GM12873 (cell line): ENCODE data around the gene TOP1.

ENCODE experiments used
- TF ChIP-seq, protein P1 (sequence below): IDR thresholded peaks from 2 replicates; pipeline ENCODE4 v1.5.1; 2012; ENCODE audit warnings: low read depth, mild to moderate bottlenecking, moderate library complexity, low read length, control low read depth; ENCODE audit not compliant: insufficient read depth; ENCODE audit errors: missing control alignments

The TOP1 gene

DNA sequence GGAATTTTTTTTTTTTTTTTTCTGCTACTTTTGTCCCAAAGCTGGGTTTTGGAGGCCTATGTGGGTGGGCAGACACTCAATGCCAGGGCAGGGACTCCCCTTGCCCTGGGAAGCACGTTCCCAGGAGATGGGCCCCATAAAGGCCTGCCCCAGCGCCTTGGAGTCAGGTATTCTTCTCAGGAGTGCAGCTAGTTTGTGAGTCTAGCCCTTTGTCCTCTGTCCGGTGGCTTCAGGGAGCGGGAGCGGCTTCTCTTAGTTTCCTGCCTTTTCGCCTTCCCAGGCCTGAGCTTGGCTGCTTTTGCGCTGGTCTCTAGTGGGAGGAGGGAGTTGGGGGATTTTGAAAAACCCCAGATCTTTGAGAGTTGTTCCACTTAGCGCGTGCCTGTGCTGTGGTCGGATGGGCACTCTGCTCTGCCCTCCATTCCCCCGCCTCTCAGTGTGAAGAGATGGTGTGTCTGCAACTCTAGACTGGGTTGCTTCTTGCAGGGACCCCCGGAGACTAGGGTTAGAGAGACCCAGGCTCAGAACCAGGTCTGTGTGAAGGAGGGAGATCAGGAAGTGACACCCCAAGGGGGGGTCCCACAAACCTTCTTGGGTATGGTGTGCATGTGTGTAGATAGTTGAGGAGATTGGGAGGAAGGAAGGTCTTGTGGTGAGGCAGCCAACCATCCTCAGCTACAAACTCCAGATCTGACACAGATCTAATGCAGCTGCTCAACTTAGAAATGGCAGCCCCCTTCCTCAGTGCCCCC lies 110.0 kb downstream of the TOP1 start:
- TF ChIP-seq, protein P1, sequence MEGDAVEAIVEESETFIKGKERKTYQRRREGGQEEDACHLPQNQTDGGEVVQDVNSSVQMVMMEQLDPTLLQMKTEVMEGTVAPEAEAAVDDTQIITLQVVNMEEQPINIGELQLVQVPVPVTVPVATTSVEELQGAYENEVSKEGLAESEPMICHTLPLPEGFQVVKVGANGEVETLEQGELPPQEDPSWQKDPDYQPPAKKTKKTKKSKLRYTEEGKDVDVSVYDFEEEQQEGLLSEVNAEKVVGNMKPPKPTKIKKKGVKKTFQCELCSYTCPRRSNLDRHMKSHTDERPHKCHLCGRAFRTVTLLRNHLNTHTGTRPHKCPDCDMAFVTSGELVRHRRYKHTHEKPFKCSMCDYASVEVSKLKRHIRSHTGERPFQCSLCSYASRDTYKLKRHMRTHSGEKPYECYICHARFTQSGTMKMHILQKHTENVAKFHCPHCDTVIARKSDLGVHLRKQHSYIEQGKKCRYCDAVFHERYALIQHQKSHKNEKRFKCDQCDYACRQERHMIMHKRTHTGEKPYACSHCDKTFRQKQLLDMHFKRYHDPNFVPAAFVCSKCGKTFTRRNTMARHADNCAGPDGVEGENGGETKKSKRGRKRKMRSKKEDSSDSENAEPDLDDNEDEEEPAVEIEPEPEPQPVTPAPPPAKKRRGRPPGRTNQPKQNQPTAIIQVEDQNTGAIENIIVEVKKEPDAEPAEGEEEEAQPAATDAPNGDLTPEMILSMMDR = no peak

- TF ChIP-seq, protein P1 = no peak
Measured at GRCh38 chr20:41139227-41140093, 110.8 kb downstream of the TOP1 start.

DNA sequence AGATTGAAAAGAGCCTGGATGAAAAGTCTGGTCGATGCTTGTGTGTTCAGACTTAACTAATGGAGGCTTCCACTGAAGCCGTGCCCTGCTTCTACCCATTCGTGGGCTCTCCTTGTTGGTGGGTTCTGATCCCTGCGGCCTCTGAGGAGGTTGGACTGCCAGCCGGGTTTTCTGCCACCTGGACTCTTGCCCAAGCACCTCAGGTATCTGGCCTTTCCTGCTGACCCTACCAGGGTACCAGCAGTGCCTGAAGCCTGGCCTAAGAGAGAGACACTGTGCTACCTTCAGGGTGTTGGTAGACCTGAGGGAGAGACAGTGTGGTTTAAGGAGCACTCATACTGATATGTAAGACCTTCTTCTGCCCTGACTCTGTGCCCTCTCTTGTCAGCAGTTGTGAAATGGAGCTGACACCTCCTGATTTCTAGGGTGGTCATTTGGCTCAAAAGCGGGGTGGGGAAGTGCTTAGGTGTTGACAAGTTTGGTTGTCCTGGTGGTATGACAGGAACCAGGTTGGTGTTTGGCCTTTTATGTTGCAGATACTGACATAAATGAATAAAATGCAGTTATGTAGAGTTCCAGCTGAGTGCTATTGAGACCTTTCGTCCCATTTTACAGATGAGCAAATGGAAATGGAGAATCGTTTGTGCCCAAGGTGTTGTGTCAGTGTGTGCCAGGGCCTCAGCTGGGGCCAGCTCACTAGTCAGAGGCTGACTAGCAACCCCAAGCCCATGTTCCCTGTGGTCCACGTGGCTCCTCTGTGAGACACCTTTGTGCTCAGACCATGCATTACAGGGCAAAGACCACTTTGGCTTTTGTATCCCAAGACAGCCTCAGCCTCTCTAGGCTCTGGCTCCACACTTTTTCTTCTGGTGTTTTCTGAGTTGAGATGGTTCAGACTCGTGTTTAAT lies 111.9 kb downstream of the TOP1 start:
- TF ChIP-seq, protein P1 = no peak

DNA sequence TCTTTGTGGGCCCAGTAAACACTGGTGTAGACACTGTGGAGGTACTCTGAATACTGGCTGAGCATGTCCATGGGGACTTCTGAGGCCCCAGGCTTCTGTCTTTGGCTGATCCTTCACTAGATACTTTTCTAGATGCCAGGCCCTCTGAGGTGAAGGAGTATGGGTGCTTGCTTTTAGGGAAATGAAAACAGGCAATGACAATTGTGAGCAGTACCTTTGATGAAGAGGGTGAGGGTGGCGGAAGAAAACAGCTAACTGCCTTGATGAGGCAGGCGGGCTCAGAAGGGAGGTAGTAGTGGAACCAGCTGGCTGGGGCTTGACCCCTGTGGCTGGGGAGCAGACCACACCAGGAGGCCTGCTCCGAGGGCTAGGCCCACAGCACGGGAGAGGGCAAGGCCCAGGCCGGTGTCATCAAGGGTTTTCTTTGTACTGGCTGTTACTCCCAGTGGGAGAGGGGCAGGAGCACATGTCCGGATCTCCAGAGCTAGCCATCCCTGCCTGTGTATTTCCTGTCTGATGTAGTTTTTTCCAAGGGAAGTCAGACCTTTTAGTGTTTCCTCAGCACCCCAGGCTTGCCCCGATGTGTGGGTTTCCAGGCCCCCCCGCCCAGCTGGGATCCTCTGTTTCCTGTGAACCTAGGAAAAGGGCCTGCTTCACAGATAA lies 112.7 kb downstream of the TOP1 start:
- TF ChIP-seq, protein P1 = no peak

DNA sequence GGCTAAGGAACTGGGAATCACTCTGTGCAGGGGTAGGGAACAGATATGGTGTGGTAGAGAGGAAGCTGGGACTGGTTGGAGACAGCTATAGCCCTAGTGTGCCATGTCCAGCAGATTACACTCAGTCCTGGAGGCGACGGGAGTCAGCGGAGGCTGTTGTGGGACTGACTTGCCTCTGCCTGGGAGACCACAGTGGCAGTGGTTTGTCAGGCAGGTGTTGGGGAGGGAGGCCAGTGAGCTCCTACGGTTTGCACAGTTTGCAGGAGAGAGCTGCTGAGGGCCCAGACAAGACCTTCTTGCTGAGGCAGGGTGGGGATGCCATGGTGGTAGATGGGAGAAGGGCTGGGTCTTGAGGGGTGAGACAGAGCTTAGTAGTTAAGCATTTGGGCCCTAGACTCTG lies 113.6 kb downstream of the TOP1 start:
- TF ChIP-seq, protein P1 = no peak

GRCh38 chr20:41142919-41143318 lies 114.3 kb downstream of the TOP1 start:
- TF ChIP-seq, protein P1 = no peak

GRCh38 chr20:41143354-41143753 lies 114.7 kb downstream of the TOP1 start:
- TF ChIP-seq, protein P1 = no peak
